Skeletal muscle satellite cell (primary cell): ENCODE measurements around the gene UNC5B. TPM values are rescaled to one million over a fixed set of nuclear protein-coding genes. Genes with fewer than 3 reads are reported as not detected.

Experiments used
- H3K27me3 ChIP-seq: 2 replicates; pipeline ENCODE4 v1.7.0; 2013; ENCODE audit warnings: low read length; ENCODE audit not compliant: control insufficient read depth, insufficient read depth
- H3K36me3 ChIP-seq: 2 replicates; pipeline ENCODE4 v1.7.0; 2013; ENCODE audit warnings: mild to moderate bottlenecking, control low read depth, low read length; ENCODE audit not compliant: insufficient read depth
- H3K4me1 ChIP-seq: 2 replicates; pipeline ENCODE4 v1.7.0; 2013; ENCODE audit warnings: low read length; ENCODE audit not compliant: control insufficient read depth, insufficient read depth
- H3K4me2 ChIP-seq: 2 replicates; pipeline ENCODE4 v1.7.0; 2013; ENCODE audit warnings: mild to moderate bottlenecking, low read length
- H3K4me3 ChIP-seq: 2 replicates; pipeline ENCODE4 v1.7.0; 2013; ENCODE audit warnings: low read length
- H3K9ac ChIP-seq: 2 replicates; pipeline ENCODE4 v1.7.0; 2013; ENCODE audit warnings: mild to moderate bottlenecking, low read depth, low read length, moderate library complexity
- H3K9me3 ChIP-seq: replicated peaks from 2 replicates; pipeline ENCODE4 v1.7.0; 2013; ENCODE audit warnings: mild to moderate bottlenecking, control low read depth, low read length
- total RNA-seq: library from RNA; depleted of rRNA; stranded (reverse); fragments of >200 nt; gene quantifications from 2 replicates; pipeline ENCODE4 v1.2.3, GENCODE V29; 2012; rRNA removed

The UNC5B gene
- total RNA-seq = 15.0 and 15.3 TPM in 2 replicates

GRCh38 chr10:71212318-71213126 is at the start of gene UNC5B:
TSS of gene UNC5B (plus strand) at chr10:71212570. CDS start at chr10:71212986, 416 bp downstream.
- peak within 1 kb of the TSS; percentile 82 for H3K9ac ChIP-seq

GRCh38 chr10:71173466-71173865 is 38.9 kb upstream of the UNC5B start:
- no peak overlapping the region for H3K4me2 ChIP-seq
- no peaks in the 10 kb centered on the region for H3K36me3 ChIP-seq
- no peak overlapping the region for H3K9ac ChIP-seq
- H3K4me3 ChIP-seq = no peak overlapping the region
- no peaks in the 10 kb centered on the region for H3K4me1 ChIP-seq
- H3K27me3 ChIP-seq = peaks cover 88% of the 10 kb centered on the region
- no peaks in the 10 kb centered on the region for H3K9me3 ChIP-seq

More at GRCh38 chr10:71212318-71213126, at the start of gene UNC5B:
- H3K27me3 ChIP-seq = peaks cover 30% of the 10 kb centered on the region
- no peaks in the 10 kb centered on the region for H3K9me3 ChIP-seq
- H3K4me1 ChIP-seq = peaks cover 23% of the 10 kb centered on the region
- H3K4me2 ChIP-seq = peak within 1 kb of the TSS; percentile 98
- H3K4me3 ChIP-seq = peak within 1 kb of the TSS; percentile 80
- no peaks in the 10 kb centered on the region for H3K36me3 ChIP-seq

GRCh38 chr10:71176661-71177060 is 35.7 kb upstream of the UNC5B start:
- Histone ChIP-seq H3K36me3 (no peaks in the 10 kb centered on the region), H3K9ac (no peak overlapping the region), H3K27me3 (peaks cover 71% of the 10 kb centered on the region), H3K9me3 (no peaks in the 10 kb centered on the region), H3K4me3 (no peak overlapping the region), H3K4me1 (no peaks in the 10 kb centered on the region), H3K4me2 (no peak overlapping the region)

GRCh38 chr10:71177651-71178199 is 34.6 kb upstream of the UNC5B start:
- peaks cover 70% of the 10 kb centered on the region for H3K27me3 ChIP-seq
- no peaks in the 10 kb centered on the region for H3K4me1 ChIP-seq
- H3K36me3 ChIP-seq = no peaks in the 10 kb centered on the region
- H3K4me2 ChIP-seq = no peak overlapping the region
- no peaks in the 10 kb centered on the region for H3K9me3 ChIP-seq
- H3K4me3 ChIP-seq = no peak overlapping the region
- no peak overlapping the region for H3K9ac ChIP-seq

- Histone ChIP-seq H3K9ac (no peak overlapping the region), H3K36me3 (no peaks in the 10 kb centered on the region), H3K27me3 (peaks cover 65% of the 10 kb centered on the region), H3K4me3 (no peak overlapping the region), H3K4me2 (no peak overlapping the region), H3K4me1 (no peaks in the 10 kb centered on the region), H3K9me3 (no peaks in the 10 kb centered on the region)
Measured at GRCh38 chr10:71178880-71179279, 33.5 kb upstream of the UNC5B start.

- Histone ChIP-seq H3K36me3 (no peaks in the 10 kb centered on the region), H3K9ac (no peak overlapping the region), H3K4me3 (no peak overlapping the region), H3K27me3 (peaks cover 66% of the 10 kb centered on the region), H3K9me3 (no peaks in the 10 kb centered on the region), H3K4me2 (no peak overlapping the region), H3K4me1 (no peaks in the 10 kb centered on the region)
Measured at GRCh38 chr10:71179382-71179781, 33.0 kb upstream of the UNC5B start.

- Histone ChIP-seq H3K4me1 (no peaks in the 10 kb centered on the region), H3K9ac (no peak overlapping the region), H3K36me3 (no peaks in the 10 kb centered on the region), H3K4me2 (no peak overlapping the region), H3K4me3 (no peak overlapping the region), H3K9me3 (no peaks in the 10 kb centered on the region), H3K27me3 (peaks cover 50% of the 10 kb centered on the region)
Measured at GRCh38 chr10:71184421-71184820, 27.9 kb upstream of the UNC5B start.

- no peak overlapping the region for H3K9ac ChIP-seq
- no peaks in the 10 kb centered on the region for H3K4me1 ChIP-seq
- no peak overlapping the region for H3K4me2 ChIP-seq
- H3K36me3 ChIP-seq = no peaks in the 10 kb centered on the region
- peaks cover 51% of the 10 kb centered on the region for H3K27me3 ChIP-seq
- H3K9me3 ChIP-seq = no peaks in the 10 kb centered on the region
- H3K4me3 ChIP-seq = no peak overlapping the region
Measured at GRCh38 chr10:71185209-71185608, 27.2 kb upstream of the UNC5B start.

GRCh38 chr10:71187197-71187596 is 25.2 kb upstream of the UNC5B start:
- Histone ChIP-seq H3K4me3 (no peak overlapping the region), H3K4me1 (no peaks in the 10 kb centered on the region), H3K36me3 (no peaks in the 10 kb centered on the region), H3K9me3 (no peaks in the 10 kb centered on the region), H3K9ac (no peak overlapping the region), H3K27me3 (peaks cover 63% of the 10 kb centered on the region), H3K4me2 (no peak overlapping the region)

- H3K4me3 ChIP-seq = no peak overlapping the region
- no peak overlapping the region for H3K4me2 ChIP-seq
- H3K36me3 ChIP-seq = no peaks in the 10 kb centered on the region
- H3K27me3 ChIP-seq = peaks cover 60% of the 10 kb centered on the region
- H3K9me3 ChIP-seq = no peaks in the 10 kb centered on the region
- H3K9ac ChIP-seq = no peak overlapping the region
- no peaks in the 10 kb centered on the region for H3K4me1 ChIP-seq
Measured at GRCh38 chr10:71187600-71187999, 24.8 kb upstream of the UNC5B start.

GRCh38 chr10:71188201-71188600 is 24.2 kb upstream of the UNC5B start:
- Histone ChIP-seq H3K4me1 (no peaks in the 10 kb centered on the region), H3K9me3 (no peaks in the 10 kb centered on the region), H3K9ac (no peak overlapping the region), H3K27me3 (peaks cover 59% of the 10 kb centered on the region), H3K4me2 (no peak overlapping the region), H3K4me3 (no peak overlapping the region), H3K36me3 (no peaks in the 10 kb centered on the region)

- H3K4me1 ChIP-seq = no peaks in the 10 kb centered on the region
- H3K27me3 ChIP-seq = peaks cover 55% of the 10 kb centered on the region
- no peak overlapping the region for H3K4me3 ChIP-seq
- no peak overlapping the region for H3K4me2 ChIP-seq
- H3K36me3 ChIP-seq = no peaks in the 10 kb centered on the region
- H3K9ac ChIP-seq = no peak overlapping the region
- H3K9me3 ChIP-seq = no peaks in the 10 kb centered on the region
Measured at GRCh38 chr10:71191019-71191418, 21.4 kb upstream of the UNC5B start.
